Fibroblast of skin of left quadriceps (primary cell): ENCODE measurements around the gene NHLH2.
A peak's percentile ranks its signal among the peaks of the same experiment; 100 is the strongest.

Experiments used
- DNase-seq, 2 experiments: peaks; one replicate each; pipeline ENCODE4 v3.0.0-alpha.2; 2013; ENCODE audit warnings: low read depth in 2 of 2

NHLH2 gene

DNA sequence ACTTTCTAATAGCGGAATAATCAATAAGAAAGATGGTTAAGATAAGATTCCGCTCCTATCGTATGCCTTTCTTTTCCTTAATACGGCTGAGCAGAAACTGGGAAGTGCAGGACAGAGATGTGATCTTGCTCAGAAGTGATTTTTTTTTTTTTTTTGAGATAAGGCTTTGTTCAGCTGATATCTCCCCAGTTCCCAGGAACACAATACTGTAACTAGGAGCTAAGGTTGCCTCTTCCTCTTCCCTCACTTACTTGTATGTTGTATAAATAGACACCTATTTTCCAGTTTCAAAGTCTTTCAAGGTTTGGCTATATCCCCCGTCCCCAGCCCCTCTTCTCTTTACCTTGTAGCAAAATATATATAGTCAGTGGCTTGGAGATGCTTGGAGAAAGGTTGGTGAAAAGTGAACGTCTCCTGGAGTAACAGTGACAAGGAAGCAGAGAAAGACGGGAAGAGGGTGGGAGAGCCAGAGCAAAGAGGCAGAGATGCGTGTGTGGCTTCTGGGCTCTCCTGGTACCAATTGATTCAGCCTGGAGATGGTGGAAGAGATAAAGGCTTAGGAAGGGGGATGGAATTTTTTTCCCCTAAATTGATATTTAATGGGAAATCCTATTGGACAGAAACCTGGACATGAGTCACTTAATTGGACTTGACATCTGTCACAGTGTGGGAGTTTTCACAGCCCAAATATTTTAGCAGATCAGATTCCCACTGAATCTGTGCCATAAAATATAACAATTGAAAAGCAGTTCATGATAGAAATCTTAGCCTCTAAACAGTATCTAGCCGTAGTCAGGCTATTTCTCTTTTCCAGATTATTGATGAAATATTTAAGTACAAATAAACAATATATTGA is at the start of gene NHLH2:
TSS of gene NHLH2 (minus strand) at position 522 of the 856 bp plus-strand sequence. CDS start 2,754 bp downstream, outside the sequence.
- no peak for DNase-seq

DNA sequence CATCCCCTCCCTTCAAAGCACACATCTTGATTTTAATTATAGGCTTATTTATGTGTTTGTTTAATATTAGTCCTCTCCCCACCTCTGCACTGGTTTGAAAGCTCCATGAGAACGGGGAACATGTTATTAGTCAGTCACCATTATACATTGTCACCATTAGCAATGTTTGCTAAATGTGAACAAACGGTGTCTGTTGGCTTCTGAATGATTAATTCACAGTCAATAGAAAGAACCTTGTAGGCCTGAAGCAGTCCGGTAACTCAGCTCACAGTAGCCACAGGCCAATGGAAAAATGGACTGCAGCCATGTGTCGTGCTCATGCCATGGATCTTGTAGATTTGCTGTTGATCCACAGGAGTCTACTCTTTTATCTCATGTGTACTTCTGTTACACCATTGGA is 49.7 kb upstream of the NHLH2 start:
- DNase-seq = no peak

DNA sequence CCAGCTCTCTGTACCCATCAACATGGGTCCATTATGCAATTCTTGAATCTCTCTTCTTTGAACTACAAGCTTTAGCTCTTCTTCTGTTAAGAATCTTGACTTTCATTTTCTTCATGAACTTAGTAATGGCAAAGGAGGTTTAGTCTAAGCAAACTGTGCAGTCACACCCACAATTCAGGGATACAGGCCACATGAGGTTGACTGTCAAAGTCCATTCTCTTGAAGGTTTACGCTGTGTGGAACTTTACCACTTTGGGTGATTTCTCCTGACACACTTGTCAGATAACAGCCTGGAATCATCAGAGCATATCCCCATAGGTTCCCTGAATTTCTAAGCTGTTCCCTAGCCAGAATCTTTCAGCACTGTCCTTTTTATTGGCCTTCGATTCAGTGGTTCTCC is 48.0 kb upstream of the NHLH2 start:
- no peak for DNase-seq

DNA sequence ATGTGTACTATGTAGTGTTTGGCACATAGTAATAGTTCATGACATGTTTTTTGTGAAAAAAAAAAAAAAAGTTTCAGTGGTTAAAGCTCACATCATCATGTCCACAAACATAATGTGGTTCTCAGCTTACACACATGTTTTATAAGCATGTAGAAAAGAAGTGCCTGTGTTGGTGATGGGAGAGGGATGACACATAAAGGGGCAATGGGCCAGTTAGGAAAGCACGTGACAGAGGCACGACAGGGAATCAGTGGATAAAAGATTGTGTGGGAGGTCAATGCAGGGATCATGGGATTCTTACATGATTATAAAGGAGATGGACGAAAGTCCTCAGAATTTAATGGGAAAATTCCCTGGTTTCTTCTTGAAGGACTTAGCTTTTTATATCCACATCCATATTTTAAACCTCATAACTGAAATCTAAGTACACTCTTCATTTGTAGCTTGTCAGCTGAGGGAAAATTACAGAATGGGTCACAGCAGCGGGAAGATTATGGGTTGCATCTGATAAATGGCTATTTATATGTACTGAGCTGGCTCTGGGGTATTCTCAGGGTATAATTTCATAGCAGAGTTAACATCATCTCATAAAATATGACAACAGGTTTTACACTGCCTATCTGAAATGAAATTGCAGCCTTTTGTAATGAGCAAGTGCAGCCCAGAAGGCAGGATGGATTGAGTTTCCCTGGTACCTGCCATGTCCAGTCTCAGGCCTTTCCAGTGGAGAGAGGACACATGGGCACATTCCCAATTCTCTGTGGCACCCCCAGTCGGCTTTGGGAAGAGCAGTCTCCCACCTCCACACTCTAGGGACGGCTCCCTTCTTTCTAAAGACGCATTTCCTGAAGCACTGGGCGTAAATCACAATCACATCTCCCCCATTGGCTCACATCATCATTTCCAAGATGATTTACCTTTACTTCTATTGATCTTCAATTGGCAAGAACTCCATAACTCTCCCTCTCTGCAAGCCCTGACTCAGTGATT is 42.3 kb upstream of the NHLH2 start:
- DNase-seq = no peak

DNA sequence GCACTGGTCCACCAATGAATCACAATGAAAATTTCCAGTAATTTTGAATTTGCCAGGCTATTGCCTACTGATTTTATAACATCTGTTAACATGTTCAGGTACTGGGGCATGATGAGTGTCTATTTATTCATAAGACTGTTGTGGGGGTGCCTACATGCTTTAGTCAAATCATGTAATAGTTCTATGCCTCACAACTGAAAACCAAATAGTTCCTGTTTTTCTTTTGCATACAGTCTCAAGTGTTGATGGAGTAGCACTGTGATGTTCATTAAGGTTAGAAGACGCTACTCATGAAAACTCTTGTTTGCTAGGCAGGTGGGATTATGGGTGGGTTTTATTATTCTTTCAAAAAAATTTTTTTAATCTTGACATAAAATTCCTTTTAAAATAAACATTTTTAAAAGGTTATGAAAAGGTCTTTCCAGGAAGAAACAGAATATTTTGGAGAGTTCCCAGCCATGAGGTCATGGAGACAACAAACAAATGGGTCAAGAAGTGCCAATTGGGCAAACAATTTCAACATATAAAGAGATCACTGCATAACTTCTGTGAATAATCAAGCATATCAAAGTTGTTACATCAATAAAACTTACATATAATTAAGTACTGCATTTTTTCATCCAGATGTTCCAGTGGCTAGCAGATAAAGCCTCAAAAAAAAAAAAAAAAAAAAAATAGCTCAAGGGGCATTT is 40.2 kb upstream of the NHLH2 start:
- no peak for DNase-seq

DNA sequence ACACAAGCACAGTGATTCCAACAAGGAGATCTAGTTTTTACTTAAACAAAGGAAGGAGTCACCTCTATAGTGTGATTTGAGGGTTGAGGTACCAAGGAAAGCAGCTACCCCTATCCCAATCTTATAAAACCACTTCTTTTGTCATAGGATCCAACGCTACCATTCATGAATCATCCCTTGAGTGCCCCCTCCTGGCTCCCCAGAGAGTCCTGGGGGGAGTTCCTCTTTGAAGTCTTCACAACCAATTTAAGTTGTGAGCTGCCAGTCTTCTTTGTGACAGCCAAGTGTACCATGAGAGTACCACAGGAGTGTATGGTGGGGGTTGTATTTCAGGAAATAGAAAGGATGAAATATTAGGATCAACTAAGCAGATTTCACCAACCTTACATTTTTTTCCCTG is 39.1 kb upstream of the NHLH2 start:
- no peak for DNase-seq

DNA sequence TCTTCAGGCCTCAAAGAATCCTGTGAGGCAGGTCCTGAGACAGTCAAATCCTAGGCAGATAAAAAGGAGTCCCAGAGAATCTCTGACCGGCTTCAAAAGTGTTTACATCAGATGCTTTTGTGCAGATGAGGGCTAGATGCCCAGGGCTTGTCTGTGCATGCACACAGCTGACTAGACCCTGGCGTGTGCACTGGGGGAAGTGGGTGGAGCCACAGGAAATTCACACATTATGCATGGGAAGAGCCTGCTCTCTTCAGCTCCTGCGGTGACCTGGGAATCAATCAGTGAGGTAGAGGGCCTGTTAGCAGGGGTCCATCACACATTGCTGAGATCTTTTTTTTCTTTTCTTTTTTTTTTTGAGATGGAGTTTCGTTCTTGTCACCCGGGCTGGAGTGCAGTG is 36.6 kb upstream of the NHLH2 start:
- DNase-seq = no peak

DNA sequence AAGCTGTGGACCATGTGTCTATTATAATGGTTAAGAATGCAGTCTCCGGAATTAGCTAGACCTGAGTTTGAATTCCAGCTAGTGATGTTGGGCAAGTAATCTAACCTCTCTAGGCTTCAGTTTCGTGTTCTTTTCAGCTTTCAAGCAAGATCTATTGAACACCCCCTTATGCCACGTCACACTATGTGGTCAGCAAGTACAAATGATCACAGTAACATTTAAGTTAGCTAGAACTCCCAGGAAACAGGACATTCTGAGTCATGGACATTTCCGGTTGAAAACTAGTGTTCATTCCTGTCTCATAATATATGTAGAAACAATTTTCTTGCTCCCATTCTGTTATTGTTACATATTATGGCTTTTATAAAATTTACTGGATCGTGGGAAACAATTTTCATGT is 34.0 kb upstream of the NHLH2 start:
- peak in 1 of 2 experiments; percentile 4 for DNase-seq

DNA sequence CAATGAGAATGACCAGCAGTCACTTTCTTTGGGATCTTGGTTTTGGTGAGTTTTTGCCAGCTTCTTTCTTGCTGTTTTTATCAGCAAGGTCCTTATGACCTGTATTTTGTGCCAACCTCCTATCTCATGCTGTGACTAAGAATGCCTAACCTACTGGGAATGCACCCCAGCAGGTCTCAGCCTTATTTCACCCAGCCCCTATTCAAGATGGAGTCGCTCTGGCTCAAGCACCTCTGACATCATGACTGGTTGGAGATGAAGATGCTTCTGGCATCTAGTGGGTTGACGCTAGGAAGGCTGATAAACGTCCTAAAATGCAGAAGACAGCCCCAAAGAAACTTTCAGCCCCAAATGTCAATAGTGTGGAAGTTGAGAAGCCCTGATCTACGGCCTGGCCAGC is 33.6 kb upstream of the NHLH2 start:
- DNase-seq = no peak

DNA sequence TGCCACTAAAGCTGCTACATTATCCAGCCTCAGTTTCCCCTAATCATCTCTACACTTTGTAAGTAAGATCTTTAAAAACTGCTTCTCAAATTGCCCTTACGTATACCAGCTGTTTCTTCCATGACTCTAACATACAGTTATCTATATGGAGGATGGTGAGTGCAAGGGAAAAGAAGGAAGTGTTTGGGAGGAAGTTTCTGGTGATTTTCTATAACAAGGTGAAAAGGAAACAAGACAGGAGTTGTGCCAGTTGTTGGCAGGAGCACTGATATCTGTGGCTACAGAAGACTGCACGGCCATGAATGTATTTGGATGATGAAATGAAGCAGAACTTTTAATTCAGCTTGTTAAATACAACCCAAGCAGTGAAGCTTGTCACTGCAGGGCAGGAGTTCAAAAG is 32.3 kb upstream of the NHLH2 start:
- DNase-seq = no peak

DNA sequence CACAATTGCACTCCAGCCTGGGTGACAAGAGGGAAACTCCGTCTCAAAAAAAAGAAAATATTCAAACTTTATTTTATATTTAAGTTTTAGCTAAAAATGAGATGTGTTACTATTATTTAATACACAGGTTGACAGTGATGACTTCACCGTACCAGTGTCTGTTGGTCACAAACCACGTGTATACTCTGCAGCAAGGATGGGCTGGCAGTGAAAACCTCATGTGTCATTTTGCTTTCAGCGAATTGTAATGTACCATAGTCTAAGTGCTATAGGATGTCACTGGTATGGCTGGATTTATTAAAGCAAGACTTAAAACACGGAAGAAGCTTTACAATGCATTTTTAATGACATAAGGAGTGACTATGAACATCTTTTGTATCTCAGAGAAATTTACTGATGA is 28.1 kb upstream of the NHLH2 start:
- no peak for DNase-seq

DNA sequence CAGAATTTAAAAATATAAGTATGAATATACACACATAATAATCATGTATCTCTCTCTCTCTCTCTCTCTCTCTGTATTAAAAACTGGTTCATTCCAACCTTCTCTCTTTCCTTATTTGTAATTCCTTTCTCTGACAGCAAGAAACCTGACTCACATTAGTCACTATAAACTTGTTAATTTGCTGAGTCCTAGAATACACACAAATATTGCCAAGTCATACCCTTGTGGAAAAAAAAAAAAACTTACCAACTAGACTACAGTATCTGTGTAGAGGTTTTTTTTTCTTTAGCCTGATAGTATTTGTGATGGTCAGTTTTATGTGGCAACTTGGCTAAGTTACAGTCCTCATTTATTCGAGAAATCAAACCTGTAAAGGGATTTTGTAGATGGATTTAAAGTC is 26.3 kb upstream of the NHLH2 start:
- no peak for DNase-seq

DNA sequence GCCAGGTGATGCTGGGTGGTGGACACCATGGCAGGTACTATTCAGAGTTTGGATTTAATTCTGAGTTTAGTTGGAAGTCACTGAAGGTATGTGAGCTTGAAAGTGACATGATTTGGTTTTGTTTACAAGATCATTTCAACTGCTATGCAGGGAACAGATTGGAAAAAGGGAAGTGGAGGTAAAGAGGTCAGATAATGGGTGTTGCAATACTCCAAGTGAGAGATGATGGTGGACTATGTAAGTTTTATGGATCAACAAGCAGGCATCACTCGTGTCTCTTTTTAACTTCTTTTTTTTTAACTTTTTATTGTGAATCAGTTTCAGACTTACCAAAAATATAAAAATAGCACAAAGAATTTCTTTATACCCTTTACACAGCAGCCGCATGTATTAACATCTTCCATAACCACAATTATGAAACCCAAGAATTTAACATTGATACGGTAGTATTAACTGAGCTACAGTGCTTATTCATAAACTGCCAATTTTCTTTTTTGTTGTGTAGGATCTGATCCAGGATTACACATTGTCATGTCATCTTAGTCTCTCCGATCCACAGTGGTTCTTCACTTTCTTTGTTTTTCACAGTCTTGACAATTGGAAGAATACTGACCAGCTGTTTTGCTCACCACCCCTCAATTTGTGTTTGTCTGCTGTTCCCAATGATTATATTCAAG is 24.9 kb upstream of the NHLH2 start:
- no peak for DNase-seq

DNA sequence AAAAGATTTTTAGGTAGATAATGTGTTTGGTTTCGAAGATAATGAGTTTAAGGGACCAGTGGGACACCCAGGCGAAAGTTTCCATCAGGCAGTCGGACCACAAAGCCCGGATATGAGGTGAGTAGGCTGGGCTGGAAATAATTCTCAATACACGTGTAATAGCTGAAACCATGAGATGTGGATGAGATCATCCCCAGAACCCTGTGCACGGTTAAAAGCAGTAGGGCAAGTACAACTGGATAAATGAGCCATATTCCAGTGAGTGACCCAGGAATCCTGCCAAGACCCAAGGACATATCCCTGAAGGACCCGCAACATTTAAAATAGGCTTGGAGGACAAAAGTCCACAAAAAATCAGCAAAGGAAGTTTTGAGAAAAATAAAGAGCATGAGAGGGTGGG is 21.5 kb upstream of the NHLH2 start:
- no peak for DNase-seq

DNA sequence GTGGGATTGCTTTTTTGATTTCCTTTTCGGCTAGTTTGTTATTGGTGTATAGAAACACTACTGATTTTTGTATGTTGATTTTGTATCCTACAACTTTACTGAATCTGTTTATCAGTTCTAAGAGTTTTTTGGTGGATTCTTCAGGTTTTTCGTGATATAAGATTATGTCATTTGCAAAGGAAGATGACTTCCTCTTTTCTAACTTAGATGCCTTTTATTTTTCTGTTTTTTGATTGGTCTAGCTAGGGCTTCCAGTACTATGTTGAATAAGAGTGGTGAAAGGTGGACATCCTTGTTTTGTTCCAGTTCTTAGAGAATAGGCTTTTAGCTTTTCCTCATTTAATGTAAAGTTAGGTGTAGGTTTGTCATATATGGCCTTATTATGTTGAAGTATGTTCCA is 13.1 kb upstream of the NHLH2 start:
- DNase-seq = no peak

DNA sequence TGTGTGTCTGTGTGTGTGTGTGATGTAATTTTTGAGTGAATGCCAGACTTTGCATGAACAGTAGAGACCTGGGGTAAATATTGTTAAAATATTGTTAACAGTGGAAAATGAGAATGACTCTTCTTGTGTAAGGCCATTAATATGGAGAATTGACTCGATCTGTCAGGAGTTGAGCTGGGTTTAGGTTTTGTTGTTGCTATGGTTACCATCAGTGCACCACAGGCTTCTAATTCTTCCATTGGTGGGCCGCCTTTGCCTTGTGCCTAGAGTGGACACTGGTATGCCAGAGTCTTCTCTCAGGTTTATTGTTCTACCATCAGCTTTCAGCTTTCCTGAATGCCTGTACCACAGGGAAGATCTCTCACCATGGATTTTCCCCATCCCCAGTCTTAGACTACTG is 10.0 kb upstream of the NHLH2 start:
- no peak for DNase-seq

DNA sequence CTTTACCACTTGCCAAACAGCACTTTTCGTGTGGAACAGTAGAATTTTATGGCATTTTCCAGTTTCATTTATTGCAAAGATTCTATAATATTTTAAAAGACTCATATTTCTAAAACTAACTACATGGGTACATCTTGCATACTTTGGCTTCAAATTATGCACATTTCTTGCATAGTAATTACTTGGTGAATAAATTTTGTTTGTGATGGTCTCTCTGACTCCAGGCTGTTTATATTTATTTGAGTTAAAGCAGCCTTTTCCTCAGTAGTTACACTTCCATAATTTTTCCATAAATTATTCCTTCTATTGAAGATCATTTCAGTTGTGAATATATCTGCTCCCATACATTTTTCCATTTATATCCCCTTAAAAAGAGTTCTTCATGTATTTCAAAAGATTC is 6.9 kb upstream of the NHLH2 start:
- DNase-seq = no peak

DNA sequence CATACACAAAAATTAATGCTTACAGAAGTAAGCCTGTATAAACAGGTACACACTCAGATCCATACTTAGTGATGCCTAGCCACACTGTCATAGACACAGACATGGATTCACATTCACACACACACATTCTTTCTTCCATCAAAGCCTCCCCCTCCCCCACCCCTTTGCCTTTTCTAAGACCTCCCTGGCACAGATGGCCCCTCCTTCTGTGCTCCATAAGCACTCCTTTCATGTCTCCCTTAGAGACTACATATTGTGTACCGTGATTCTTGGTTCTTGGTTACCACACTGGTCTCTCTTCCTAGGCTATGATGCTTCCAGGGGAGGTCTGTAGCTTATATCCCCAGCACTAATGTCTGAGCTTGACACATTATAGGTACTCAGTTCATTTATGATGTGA is 2.0 kb upstream of the NHLH2 start:
- DNase-seq = no peak

DNA sequence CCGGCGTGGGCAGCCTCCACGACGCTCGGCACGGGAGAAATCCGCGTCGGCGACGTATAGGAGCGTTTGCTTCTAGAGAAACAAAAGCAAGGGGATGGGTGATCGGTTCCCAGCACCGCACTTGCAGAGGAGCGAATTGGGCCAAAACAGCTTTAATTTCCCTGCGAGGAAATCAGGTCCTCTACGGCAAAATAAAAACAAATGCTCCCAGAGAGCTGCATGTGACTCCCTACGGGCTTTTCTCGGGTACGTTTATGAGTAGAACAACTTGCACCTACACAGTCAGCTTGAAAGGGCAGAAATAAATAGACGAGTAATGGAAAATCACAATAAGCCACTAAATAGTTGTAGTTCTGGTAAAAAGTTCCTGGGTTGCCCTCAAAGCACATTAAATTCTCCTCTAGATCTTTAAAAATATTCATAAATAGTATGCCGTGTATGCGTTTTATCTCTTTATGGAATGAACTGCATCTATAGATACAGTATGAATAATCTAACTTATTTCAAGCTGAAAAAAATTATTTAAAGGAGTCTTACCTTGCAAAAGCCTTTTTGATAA is 1.2 kb downstream of the NHLH2 start:
- no peak for DNase-seq

DNA sequence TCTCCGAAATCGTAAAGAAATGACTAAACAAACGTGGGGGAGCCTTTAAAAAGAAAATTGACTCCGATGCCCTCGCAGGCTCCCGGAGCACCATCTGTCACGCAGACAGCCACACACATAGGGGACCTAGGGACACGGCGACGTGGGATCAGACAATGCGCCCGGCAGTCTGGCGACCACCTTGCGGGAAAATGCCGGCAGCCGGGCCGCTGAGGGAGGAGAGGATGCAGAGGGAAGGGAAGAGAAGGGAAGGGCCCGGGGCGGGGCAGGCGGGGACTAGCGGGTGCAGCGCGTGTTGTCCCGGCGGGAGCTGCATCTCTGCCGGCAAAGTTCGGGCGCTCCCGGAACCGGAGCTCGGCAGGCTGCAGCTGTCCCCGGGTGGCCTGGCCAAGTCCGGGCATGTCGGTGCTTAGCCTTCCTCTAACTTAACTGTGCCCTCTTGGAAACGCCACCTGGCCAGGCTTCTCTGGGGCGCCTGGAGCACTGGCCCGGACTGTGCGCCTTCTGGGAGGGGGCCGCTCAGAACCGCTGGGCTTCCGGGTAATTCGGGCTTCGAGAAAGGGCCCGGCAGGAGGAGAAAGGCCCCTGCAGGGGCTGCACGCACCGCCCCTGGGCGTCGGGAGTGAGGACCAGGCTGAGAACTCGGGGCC is 1.8 kb downstream of the NHLH2 start:
- DNase-seq = no peak
